Endothelial cell of umbilical vein (primary cell): ENCODE results near the gene TMEM106C. TPM values are rescaled to one million over a fixed set of nuclear protein-coding genes. Genes with fewer than 3 reads are reported as not detected.

ENCODE experiments used
- BruUV-seq: library from RNA; stranded (reverse); fragments of 400-500 nt; replicated peaks from 2 replicates; lab custom pipeline; 2021; lab: Mats Ljungman, UMichigan
- CTCF ChIA-PET: fragments of 300-600, 350-600 bp; sonication (Branson Sonifier 250); formaldehyde crosslinking; loops from one replicate; lab custom pipeline; 2021; ENCODE audit warnings: antibody characterized with exemption, inconsistent platforms; lab: Charles Lee
- POLR2A ChIA-PET: fragments of 300-600, 350-600 bp; sonication (Branson Sonifier 250); formaldehyde crosslinking; loops from one replicate; lab custom pipeline; 2021; ENCODE audit warnings: antibody characterized with exemption, inconsistent platforms; lab: Charles Lee
- DNase-seq: peaks from one replicate; pipeline ENCODE4 v3.0.0-alpha.2; 2011; ENCODE audit warnings: low read depth, low spot score
- FAIRE-seq: peaks from 2 replicates; lab custom pipeline; 2011; peaks lifted over from hg19 to GRCh38; lab: Jason Lieb, UNC
- H2AFZ ChIP-seq: 2 replicates; pipeline ENCODE4 v1.6.0; 2012; ENCODE audit warnings: low read depth, low read length, control low read depth, inconsistent platforms
- H3K27ac ChIP-seq: 2 replicates; pipeline ENCODE4 v1.5.1; 2011; ENCODE audit warnings: low read depth, mild to moderate bottlenecking, control low read depth, low read length, moderate library complexity; ENCODE audit not compliant: insufficient read depth
- H3K27me3 ChIP-seq, 2 experiments: 2 replicates each; pipeline versions ENCODE4 v1.6.0 to v1.6.1; 2011; ENCODE audit warnings: low read length in 2 of 2, mixed read lengths in 1 of 2; ENCODE audit not compliant: control insufficient read depth in 2 of 2, insufficient read depth in 2 of 2
- H3K36me3 ChIP-seq, 2 experiments: 2 replicates in 1 of 2; 3 replicates in 1 of 2; pipeline ENCODE4 v1.5.1; 2011; ENCODE audit warnings: low read length in 2 of 2, mild to moderate bottlenecking in 1 of 2, moderate library complexity in 1 of 2; ENCODE audit not compliant: control insufficient read depth in 2 of 2, insufficient read depth in 2 of 2; ENCODE audit errors: extremely low read depth in 1 of 2
- H3K4me1 ChIP-seq: 3 replicates; pipeline ENCODE4 v1.5.1; 2011; ENCODE audit warnings: mild to moderate bottlenecking, low read length; ENCODE audit not compliant: control insufficient read depth, insufficient read depth; ENCODE audit errors: extremely low read depth
- H3K4me2 ChIP-seq: 2 replicates; pipeline ENCODE4 v1.6.1; 2011; ENCODE audit warnings: low read length, control low read depth, mixed read lengths; ENCODE audit not compliant: insufficient read depth
- H3K4me3 ChIP-seq, 3 experiments: fragments of 200-600 bp in 1 of 3; sonication (generic), shearing (Covaris generic) in 1 of 3; replicated peaks in 1 of 3; 2 replicates each; pipeline ENCODE4 v1.5.1; 2011 to 2016; ENCODE audit warnings: control low read depth in 3 of 3, low read length in 3 of 3, mild to moderate bottlenecking in 2 of 3, inconsistent platforms in 1 of 3, low read depth in 1 of 3, moderate library complexity in 1 of 3; ENCODE audit not compliant: insufficient read depth in 1 of 3
- H3K79me2 ChIP-seq: 2 replicates; pipeline ENCODE4 v1.6.0; 2012; ENCODE audit warnings: low read length, inconsistent platforms; ENCODE audit not compliant: control insufficient read depth, insufficient read depth
- H3K9ac ChIP-seq: replicated peaks from 2 replicates; pipeline ENCODE3; 2011; ENCODE audit warnings: low read length, control low read depth; ENCODE audit not compliant: insufficient read depth; ENCODE audit errors: extremely low read depth
- H3K9me1 ChIP-seq: replicated peaks from 3 replicates; pipeline ENCODE4 v1.6.0; 2011; ENCODE audit warnings: mild to moderate bottlenecking, low read length; ENCODE audit not compliant: control insufficient read depth, insufficient read depth; ENCODE audit errors: extremely low read depth
- H3K9me3 ChIP-seq: replicated peaks from 2 replicates; pipeline ENCODE4 v1.5.1; 2012; ENCODE audit warnings: low read length, inconsistent platforms; ENCODE audit not compliant: control insufficient read depth, insufficient read depth
- H4K20me1 ChIP-seq: replicated peaks from 2 replicates; pipeline ENCODE3; 2011; ENCODE audit warnings: mild to moderate bottlenecking, low read length; ENCODE audit not compliant: control insufficient read depth, insufficient read depth; ENCODE audit errors: extremely low read depth
- EZH2 ChIP-seq: IDR thresholded peaks from 2 replicates; pipeline ENCODE4 v1.6.1; 2012; ENCODE audit warnings: borderline replicate concordance, low read depth, mild to moderate bottlenecking, moderate library complexity, low read length, inconsistent platforms; ENCODE audit not compliant: severe bottlenecking
- FOS ChIP-seq: IDR thresholded peaks from 2 replicates; pipeline ENCODE4 v1.6.1; 2011; ENCODE audit warnings: mild to moderate bottlenecking, low read length, moderate library complexity, borderline replicate concordance; ENCODE audit not compliant: insufficient read depth
- GATA2 ChIP-seq: IDR thresholded peaks from 2 replicates; pipeline ENCODE4 v1.7.0; 2011; ENCODE audit warnings: low read depth, mild to moderate bottlenecking, moderate library complexity, mixed read lengths, low read length; ENCODE audit not compliant: insufficient read length, insufficient read depth
- JUN ChIP-seq: IDR thresholded peaks from 2 replicates; pipeline ENCODE4 v1.6.1; 2011; ENCODE audit warnings: borderline replicate concordance, low read depth; ENCODE audit not compliant: insufficient read length, insufficient read depth
- MYC ChIP-seq: IDR thresholded peaks from one replicate; pipeline ENCODE4 v1.6.1; 2011; ENCODE audit warnings: mild to moderate bottlenecking, low read depth, low read length
- POLR2A ChIP-seq: IDR thresholded peaks from 2 replicates; pipeline ENCODE4 v1.6.1; 2012; ENCODE audit warnings: low read depth, mild to moderate bottlenecking, control low read depth, low read length
- POLR2AphosphoS5 ChIP-seq: IDR thresholded peaks from 2 replicates; pipeline ENCODE4 v1.6.1; 2012; ENCODE audit warnings: low read depth, mild to moderate bottlenecking, control low read depth, low read length, moderate library complexity; ENCODE audit not compliant: insufficient read depth
- dilution Hi-C: fragments of 300-500 bp; cut with MboI; formaldehyde crosslinking; loops from one replicate; pipeline ENCODE4 v1.15.0; 2019; ENCODE audit warnings: low sequenced_read_pairs; ENCODE audit not compliant: extremely low pct_ligation_motif_present
- intact Hi-C: fragments of 100-400 bp; cut with micrococcal nuclease; formaldehyde crosslinking; loops from one replicate; pipeline ENCODE4 v1.10.0; 2022
- polyA plus RNA-seq, 4 experiments: library from polyadenylated mRNA; depleted of rRNA in 3 of 4; stranded (reverse) in 3 of 4; unstranded in 1 of 4; fragments of >200 nt; gene quantifications; 2 replicates each; pipeline versions ENCODE4 v1.2.1 to v1.2.3, GENCODE V29; 2011 to 2012; ENCODE audit warnings: missing spikeins in 1 of 4
- total RNA-seq: library from RNA; stranded (reverse); gene quantifications from 2 replicates; pipeline ENCODE4 v1.2.3, GENCODE V29; 2021
- TF ChIP-seq, protein P1 (sequence below): IDR thresholded peaks from 2 replicates; pipeline ENCODE4 v1.6.1; 2011; ENCODE audit not compliant: insufficient read depth, insufficient read length
- TF ChIP-seq, protein P2 (sequence below), 2 donors: IDR thresholded peaks; 1 replicate in 1 of 2; 2 replicates in 1 of 2; pipeline ENCODE4 v1.5.1; 2011; ENCODE audit warnings: low read length in 2 of 2, mild to moderate bottlenecking in 2 of 2, moderate library complexity in 2 of 2, control low read depth in 1 of 2, inconsistent platforms in 1 of 2, low read depth in 1 of 2; ENCODE audit not compliant: insufficient read depth in 1 of 2; ENCODE audit errors: extremely low read depth in 1 of 2

TMEM106C gene
- total and polyA plus RNA-seq, 2 donors (not counting 3 experiments of a cell fraction or from before 2014, with no cell fraction given): 84.4 to 148 TPM

- DNase-seq (no peak), FAIRE-seq (no peak)
- BruUV-seq: no TSS peak
- Histone ChIP-seq H3K9ac (no peak overlapping the region), H3K27ac (no peak overlapping the region), H2AFZ (no peak overlapping the region), H3K4me3 (no peak overlapping the region), H4K20me1 (no peaks in the 10 kb centered on the region), H3K79me2 (no peaks in the 10 kb centered on the region), H3K4me1 (no peaks in the 10 kb centered on the region), H3K36me3 (no peaks in the 10 kb centered on the region), H3K4me2 (no peak overlapping the region), H3K9me1 (no peaks in the 10 kb centered on the region), H3K9me3 (no peaks in the 10 kb centered on the region), H3K27me3 (peaks cover 10 to 13% of the 10 kb centered on the region in 2 experiments)
- intact Hi-C loops (no loop called here), dilution Hi-C loops (no loop called here)
- ChIA-PET POLR2A (no interaction called here), CTCF (interaction anchor here (0.6 to 1.4 kb wide), 11 partner anchors 9 to 227 kb away, joined by 3 to 9 read pairs (median 4); partner anchors contain the start of gene TMEM106C)
- TF ChIP-seq FOS: no peak
- TF ChIP-seq POLR2AphosphoS5: no peak
- TF ChIP-seq, protein P1, sequence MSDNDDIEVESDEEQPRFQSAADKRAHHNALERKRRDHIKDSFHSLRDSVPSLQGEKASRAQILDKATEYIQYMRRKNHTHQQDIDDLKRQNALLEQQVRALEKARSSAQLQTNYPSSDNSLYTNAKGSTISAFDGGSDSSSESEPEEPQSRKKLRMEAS: no peak
- TF ChIP-seq GATA2: no peak
- TF ChIP-seq JUN: no peak
- TF ChIP-seq MYC: no peak
- TF ChIP-seq, protein P2, sequence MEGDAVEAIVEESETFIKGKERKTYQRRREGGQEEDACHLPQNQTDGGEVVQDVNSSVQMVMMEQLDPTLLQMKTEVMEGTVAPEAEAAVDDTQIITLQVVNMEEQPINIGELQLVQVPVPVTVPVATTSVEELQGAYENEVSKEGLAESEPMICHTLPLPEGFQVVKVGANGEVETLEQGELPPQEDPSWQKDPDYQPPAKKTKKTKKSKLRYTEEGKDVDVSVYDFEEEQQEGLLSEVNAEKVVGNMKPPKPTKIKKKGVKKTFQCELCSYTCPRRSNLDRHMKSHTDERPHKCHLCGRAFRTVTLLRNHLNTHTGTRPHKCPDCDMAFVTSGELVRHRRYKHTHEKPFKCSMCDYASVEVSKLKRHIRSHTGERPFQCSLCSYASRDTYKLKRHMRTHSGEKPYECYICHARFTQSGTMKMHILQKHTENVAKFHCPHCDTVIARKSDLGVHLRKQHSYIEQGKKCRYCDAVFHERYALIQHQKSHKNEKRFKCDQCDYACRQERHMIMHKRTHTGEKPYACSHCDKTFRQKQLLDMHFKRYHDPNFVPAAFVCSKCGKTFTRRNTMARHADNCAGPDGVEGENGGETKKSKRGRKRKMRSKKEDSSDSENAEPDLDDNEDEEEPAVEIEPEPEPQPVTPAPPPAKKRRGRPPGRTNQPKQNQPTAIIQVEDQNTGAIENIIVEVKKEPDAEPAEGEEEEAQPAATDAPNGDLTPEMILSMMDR (IDR thresholded peaks at IDR 0.05; ENCODE audit: extremely low read depth in 1 of 2, insufficient read depth in 1 of 2, low read depth in 1 of 2, low read length in 2 of 2): no peak
- TF ChIP-seq POLR2A: no peak
- TF ChIP-seq EZH2: no peak
Observed at GRCh38 chr12:47942614-47943225, 20.7 kb upstream of the TMEM106C start.
